Embryonic facial prominence (tissue), 1 donor: ENCODE measurements around the gene DMRTC2.

ENCODE experiments used
- DNase-seq: peaks from one replicate; pipeline ENCODE4 v3.0.0-alpha.2; 2016; ENCODE audit errors: extremely low spot score

DMRTC2 gene

GRCh38 chr19:41847351-41848105 lies 2.7 kb downstream of the DMRTC2 start:
- DNase-seq: no peak

GRCh38 chr19:41848666-41849065 lies 3.8 kb downstream of the DMRTC2 start:
- DNase-seq: no peak

- DNase-seq: no peak
Measured at GRCh38 chr19:41849067-41849466, 4.2 kb downstream of the DMRTC2 start.

GRCh38 chr19:41850381-41850780 lies 5.5 kb downstream of the DMRTC2 start:
- DNase-seq: no peak

- DNase-seq: no peak
Measured at GRCh38 chr19:41851456-41851855, 6.6 kb downstream of the DMRTC2 start.

GRCh38 chr19:41853344-41853743 lies 8.5 kb downstream of the DMRTC2 start:
- DNase-seq: no peak

- no peak for DNase-seq
Measured at GRCh38 chr19:41853768-41854167, 8.9 kb downstream of the DMRTC2 start.

- DNase-seq: no peak
Measured at GRCh38 chr19:41859213-41859617, 14.4 kb downstream of the DMRTC2 start.

- DNase-seq: peak; percentile 97
Measured at GRCh38 chr19:41859618-41860418, 15.0 kb downstream of the DMRTC2 start, which contains the start of gene RPS19. Gene RPS19, plus strand, starts transcription at chr19:41860255. Its CDS starts 520 bp downstream, at chr19:41860775.

GRCh38 chr19:41860419-41861115 lies 15.7 kb downstream of the DMRTC2 start:
- no peak for DNase-seq

- DNase-seq: no peak
Measured at GRCh38 chr19:41861116-41861768, 16.4 kb downstream of the DMRTC2 start.

- no peak for DNase-seq
Measured at GRCh38 chr19:41861846-41862245, 17.0 kb downstream of the DMRTC2 start.

GRCh38 chr19:41862445-41862986 lies 17.7 kb downstream of the DMRTC2 start:
- DNase-seq: no peak

- no peak for DNase-seq
Measured at GRCh38 chr19:41863209-41863931, 18.5 kb downstream of the DMRTC2 start.

GRCh38 chr19:41864374-41864773 lies 19.5 kb downstream of the DMRTC2 start:
- no peak for DNase-seq

GRCh38 chr19:41866284-41866683 lies 21.4 kb downstream of the DMRTC2 start:
- DNase-seq: no peak

GRCh38 chr19:41868120-41868988 lies 23.5 kb downstream of the DMRTC2 start:
- DNase-seq: no peak

GRCh38 chr19:41868989-41869300 lies 24.1 kb downstream of the DMRTC2 start:
- no peak for DNase-seq

GRCh38 chr19:41869374-41869955 lies 24.6 kb downstream of the DMRTC2 start:
- DNase-seq: no peak

- no peak for DNase-seq
Measured at GRCh38 chr19:41870401-41870873, 25.6 kb downstream of the DMRTC2 start.
